Sigmoid colon (tissue), 7 donors: Measurements from ENCODE around the gene SUPT20HL1. TPM values are rescaled to one million over a fixed set of nuclear protein-coding genes. Genes with fewer than 3 reads are reported as not detected.
"Not testable (repeated sequence)": the region's sequence is repeated elsewhere in the genome, so short reads cannot be mapped to it uniquely, and the experiment has no call there.

ENCODE experiments used
- DNase-seq: peaks from one replicate; pipeline ENCODE4 v3.0.0-alpha.2; 2019
- H3K27ac ChIP-seq, 4 donors: fragments of 200-600 bp; sonication (generic); one replicate each; pipeline ENCODE4 v1.5.1; 2016 to 2019; ENCODE audit warnings: mild to moderate bottlenecking in 1 of 4
- H3K27me3 ChIP-seq, 3 donors: fragments of 200-600 bp; sonication (generic); one replicate each; pipeline ENCODE4 v1.5.1; 2019; ENCODE audit warnings: mild to moderate bottlenecking in 1 of 3
- H3K36me3 ChIP-seq, 4 donors: fragments of 200-600 bp; sonication (generic); one replicate each; pipeline ENCODE4 v1.5.1; 2016 to 2019
- H3K4me1 ChIP-seq, 4 donors: fragments of 200-600 bp; sonication (generic); one replicate each; pipeline ENCODE4 v1.5.1; 2017 to 2019
- H3K4me3 ChIP-seq, 4 donors: fragments of 200-600 bp; sonication (generic); one replicate each; pipeline ENCODE4 v1.5.1; 2017 to 2019; ENCODE audit warnings: mild to moderate bottlenecking in 2 of 4, moderate library complexity in 1 of 4
- H3K9me3 ChIP-seq, 4 donors: fragments of 200-600 bp in 3 of 4; sonication (generic) in 3 of 4; one replicate each; pipeline versions ENCODE4 v1.5.1 to v1.6.1; 2013 to 2019
- EP300 ChIP-seq, 4 donors: sonication (generic); formaldehyde crosslinking; IDR thresholded peaks; one replicate each; pipeline ENCODE4 v1.6.1; 2017; ENCODE audit warnings: antibody characterized with exemption in 4 of 4
- POLR2A ChIP-seq, 2 donors: fragments of 450-650 bp; IDR thresholded peaks; one replicate each; pipeline ENCODE4 v1.6.1; 2016; ENCODE audit warnings: antibody characterized with exemption in 2 of 2, mild to moderate bottlenecking in 2 of 2, moderate library complexity in 2 of 2
- POLR2AphosphoS5 ChIP-seq, 4 donors: sonication (generic); formaldehyde crosslinking; IDR thresholded peaks; one replicate each; pipeline ENCODE4 v1.6.1; 2017; ENCODE audit warnings: antibody characterized with exemption in 4 of 4
- WGBS, 2 donors: extraction: QIAGEN DNeasy Blood & Tissue Kit; methylation state at CpG; one replicate each; pipeline ENCODE4 v1.1.7; 2013; 5-methylcytosine and 5-hydroxymethylcytosine counted together
- intact Hi-C: fragments of 100-400 bp; cut with DNase I; formaldehyde crosslinking; loops from one replicate; pipeline ENCODE4 v1.15.1; 2023
- polyA plus RNA-seq, 3 donors: library from polyadenylated mRNA; stranded (reverse); fragments of 200-250 nt; gene quantifications; one replicate each; pipeline ENCODE4 v1.2.3, GENCODE V29; 2013
- total RNA-seq, 4 donors: library from RNA; depleted of rRNA; stranded (reverse); fragments of >200 nt; gene quantifications; one replicate each; pipeline ENCODE4 v1.1.0, GENCODE V29; 2016
- TF ChIP-seq, protein P1 (sequence below), 4 experiments: fragments of 450-650 bp in 3 of 4; fragments of 200-600 bp in 1 of 4; IDR thresholded peaks; one replicate each; pipeline ENCODE4 v1.5.1; 2016 to 2019; ENCODE audit warnings: antibody characterized with exemption in 4 of 4, mild to moderate bottlenecking in 3 of 4, moderate library complexity in 2 of 4
- donor health status: healthy with polysubstance abuse.
- donor health status: Bipolar disorder and iron deficiency.
- donor health status: healthy.

Gene SUPT20HL1
- total RNA-seq = 1 to 10 TPM in 1 of 4 donors, under 1 TPM in 2, not detected in 1; 0.16 to 1.1 (median 0.36) TPM
- polyA plus RNA-seq = not detected

DNA sequence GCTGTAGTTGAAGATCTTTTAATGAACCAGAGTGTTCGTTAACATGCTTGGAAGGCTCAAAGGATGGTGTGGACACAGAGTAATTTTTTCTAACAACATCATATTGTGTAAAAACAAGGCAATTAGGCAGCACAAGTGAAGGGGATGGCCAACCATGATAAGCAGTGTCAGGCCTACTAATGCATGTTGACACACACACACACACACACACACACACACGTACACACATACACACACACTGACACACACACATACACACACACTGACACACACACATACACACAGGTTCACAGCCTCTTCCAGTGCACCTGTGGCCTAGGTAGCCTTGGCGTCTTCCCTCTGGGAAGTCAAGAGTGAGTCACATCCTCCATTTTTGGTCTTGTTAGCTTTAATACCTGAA, at the start of gene SUPT20HL1:
SUPT20HL1 (plus strand) TSS at position 368 of the 400 bp plus-strand sequence. CDS start 2,122 bp downstream, outside the sequence.
- Histone ChIP-seq H3K9me3 (no peaks in the 10 kb centered on the region), H3K36me3 (no peaks in the 10 kb centered on the region), H3K4me3 (no peak within 1 kb of the TSS), H3K27ac (no peak within 1 kb of the TSS), H3K27me3 (no peaks in the 10 kb centered on the region), H3K4me1 (no peaks in the 10 kb centered on the region)
- intact Hi-C loops = no loop called here
- WGBS, 2 donors = 89 to 96% methylated on average over 3 of the region's 3 CpGs
- DNase-seq = no peak
- TF ChIP-seq, protein P1, sequence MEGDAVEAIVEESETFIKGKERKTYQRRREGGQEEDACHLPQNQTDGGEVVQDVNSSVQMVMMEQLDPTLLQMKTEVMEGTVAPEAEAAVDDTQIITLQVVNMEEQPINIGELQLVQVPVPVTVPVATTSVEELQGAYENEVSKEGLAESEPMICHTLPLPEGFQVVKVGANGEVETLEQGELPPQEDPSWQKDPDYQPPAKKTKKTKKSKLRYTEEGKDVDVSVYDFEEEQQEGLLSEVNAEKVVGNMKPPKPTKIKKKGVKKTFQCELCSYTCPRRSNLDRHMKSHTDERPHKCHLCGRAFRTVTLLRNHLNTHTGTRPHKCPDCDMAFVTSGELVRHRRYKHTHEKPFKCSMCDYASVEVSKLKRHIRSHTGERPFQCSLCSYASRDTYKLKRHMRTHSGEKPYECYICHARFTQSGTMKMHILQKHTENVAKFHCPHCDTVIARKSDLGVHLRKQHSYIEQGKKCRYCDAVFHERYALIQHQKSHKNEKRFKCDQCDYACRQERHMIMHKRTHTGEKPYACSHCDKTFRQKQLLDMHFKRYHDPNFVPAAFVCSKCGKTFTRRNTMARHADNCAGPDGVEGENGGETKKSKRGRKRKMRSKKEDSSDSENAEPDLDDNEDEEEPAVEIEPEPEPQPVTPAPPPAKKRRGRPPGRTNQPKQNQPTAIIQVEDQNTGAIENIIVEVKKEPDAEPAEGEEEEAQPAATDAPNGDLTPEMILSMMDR (IDR thresholded peaks at IDR 0.05) = no peak
- TF ChIP-seq EP300 (IDR thresholded peaks at IDR 0.05) (no peak), POLR2AphosphoS5 (IDR thresholded peaks at IDR 0.05) (no peak), POLR2A (IDR thresholded peaks at IDR 0.05) (no peak)

- H3K9me3 ChIP-seq, intact Hi-C loops, H3K36me3 ChIP-seq, DNase-seq, H3K27me3 ChIP-seq: not testable (repeated sequence)
- Histone ChIP-seq H3K4me1 (peaks cover 0 to 16% (median 0%) of the 10 kb centered on the region in 4 donors), H3K27ac (peak overlapping the region in 2 of 4 donors; percentile 27 to 28), H3K4me3 (peak overlapping the region in 1 of 4 donors; percentile 7)
- WGBS, 2 donors = 80 to 90% methylated on average over 3 of the region's 3 CpGs
Measured at GRCh38 chrX:24310916-24311315, 49.5 kb upstream of the SUPT20HL1 start.

DNA sequence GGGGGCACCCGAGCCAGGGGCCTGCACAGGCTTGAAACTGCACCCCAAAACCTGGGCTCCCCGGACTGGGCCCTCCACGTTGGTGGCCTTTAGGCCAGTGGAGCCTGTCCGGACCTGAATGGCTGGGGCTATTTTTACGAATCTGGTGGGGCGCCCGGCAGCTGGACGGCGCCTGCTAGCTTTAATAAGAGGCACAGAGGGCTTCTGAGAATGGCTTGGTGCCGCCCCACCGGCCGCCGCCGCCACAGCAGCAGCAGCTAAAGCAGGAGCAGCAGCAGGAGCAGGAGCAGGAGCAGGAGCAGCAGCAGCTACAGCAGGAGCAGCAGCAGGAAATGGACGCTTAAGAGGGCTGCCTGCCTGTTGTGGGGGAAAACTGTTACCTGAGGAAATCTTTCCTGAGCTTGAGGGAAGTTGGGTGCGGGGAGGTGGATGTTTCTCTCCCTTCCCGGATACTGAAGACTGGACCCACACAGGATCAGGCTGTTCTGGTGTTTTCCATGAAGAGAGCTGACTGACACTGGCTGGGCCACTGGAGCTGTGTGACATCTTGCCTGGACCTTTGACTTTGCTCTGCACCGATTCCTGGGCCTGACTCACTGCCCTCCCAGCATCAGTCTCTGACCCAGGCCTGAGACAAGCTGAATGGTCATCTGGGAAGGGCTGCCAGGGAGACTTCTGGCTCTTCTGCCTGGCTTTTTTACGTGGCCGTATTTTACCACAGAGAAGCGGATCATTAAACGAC, 48.8 kb upstream of the SUPT20HL1 start:
- intact Hi-C loops, H3K36me3 ChIP-seq, H3K9me3 ChIP-seq, H3K27me3 ChIP-seq, DNase-seq, H3K4me1 ChIP-seq: not testable (repeated sequence)
- peak overlapping the region in 3 of 4 donors; percentile 6 to 28 (median 12) for H3K27ac ChIP-seq
- 82% methylated on average over 19 to 21 of the region's 22 CpGs for WGBS, 2 donors
- peak overlapping the region in 1 of 4 donors; percentile 7 for H3K4me3 ChIP-seq

DNA sequence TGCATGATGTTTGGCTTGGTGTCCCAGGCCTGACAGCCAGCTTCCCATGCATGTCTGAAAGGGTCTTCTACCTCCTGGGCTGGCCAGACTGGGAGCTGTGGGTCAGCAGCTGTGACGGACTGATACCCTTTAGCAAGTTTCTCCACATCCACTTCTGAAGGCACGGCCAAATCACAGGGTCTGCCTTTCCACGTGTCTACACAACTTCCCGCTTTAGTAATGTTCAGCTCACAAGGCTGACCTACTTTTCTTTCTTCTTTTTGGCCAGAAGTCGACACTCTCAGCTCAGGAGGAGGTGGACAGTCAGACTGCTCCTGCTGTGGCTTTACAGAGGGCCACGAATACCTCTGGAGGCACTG, 48.2 kb upstream of the SUPT20HL1 start:
- H3K36me3 ChIP-seq, DNase-seq, H3K4me1 ChIP-seq, H3K27me3 ChIP-seq, H3K4me3 ChIP-seq, H3K9me3 ChIP-seq, H3K27ac ChIP-seq, intact Hi-C loops: not testable (repeated sequence)
- WGBS, 2 donors = 77% methylated on average over 3 to 6 of the region's 6 CpGs

DNA sequence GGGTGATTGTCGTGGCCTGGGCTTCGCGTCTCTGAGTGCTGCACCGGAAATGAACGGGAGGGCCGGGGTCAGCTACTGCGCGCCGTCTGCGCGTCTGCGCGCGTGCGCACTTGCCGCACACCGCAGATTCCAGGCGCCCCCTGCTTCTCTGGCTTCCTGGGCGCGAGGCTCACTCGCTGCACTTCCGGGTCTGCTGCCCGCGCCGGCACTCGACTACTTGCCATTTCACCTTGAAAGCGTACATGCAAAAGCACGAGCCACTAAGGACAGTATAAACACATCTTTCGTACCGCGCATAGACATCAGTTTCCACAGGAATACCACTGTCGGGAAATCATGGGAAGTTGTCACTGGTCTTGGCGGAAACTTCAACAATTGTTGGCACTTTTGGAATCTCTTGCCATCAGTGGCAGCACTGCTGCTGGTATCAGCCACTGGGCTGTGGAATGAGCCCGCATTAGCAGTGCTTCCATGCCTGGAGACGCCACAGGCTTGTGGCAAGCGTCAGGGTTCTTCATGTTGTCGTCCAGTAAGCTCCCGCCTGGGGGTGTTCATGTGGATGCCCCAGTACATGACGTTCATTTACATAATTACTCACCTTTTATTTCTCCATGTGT, 46.3 kb upstream of the SUPT20HL1 start, which contains the start of gene SUPT20HL2:
SUPT20HL2 (minus strand) TSS at position 51 of the 617 bp plus-strand sequence. CDS start 754 bp downstream, outside the sequence.
- no peaks in the 10 kb centered on the region for H3K9me3 ChIP-seq
- no peak for DNase-seq
- 97 to 98% methylated on average over 39 of the region's 39 CpGs for WGBS, 2 donors
- H3K4me1 ChIP-seq = no peaks in the 10 kb centered on the region
- H3K27me3 ChIP-seq = no peaks in the 10 kb centered on the region
- no peaks in the 10 kb centered on the region for H3K36me3 ChIP-seq
- intact Hi-C loops = no loop called here
- H3K4me3 ChIP-seq = no peak within 1 kb of the TSS
- no peak for TF ChIP-seq POLR2A (IDR thresholded peaks at IDR 0.05)
- TF ChIP-seq, protein P1 (IDR thresholded peaks at IDR 0.05) = no peak
- TF ChIP-seq POLR2AphosphoS5 (IDR thresholded peaks at IDR 0.05) = no peak
- no peak for TF ChIP-seq EP300 (IDR thresholded peaks at IDR 0.05)
- H3K27ac ChIP-seq = no peak within 1 kb of the TSS

DNA sequence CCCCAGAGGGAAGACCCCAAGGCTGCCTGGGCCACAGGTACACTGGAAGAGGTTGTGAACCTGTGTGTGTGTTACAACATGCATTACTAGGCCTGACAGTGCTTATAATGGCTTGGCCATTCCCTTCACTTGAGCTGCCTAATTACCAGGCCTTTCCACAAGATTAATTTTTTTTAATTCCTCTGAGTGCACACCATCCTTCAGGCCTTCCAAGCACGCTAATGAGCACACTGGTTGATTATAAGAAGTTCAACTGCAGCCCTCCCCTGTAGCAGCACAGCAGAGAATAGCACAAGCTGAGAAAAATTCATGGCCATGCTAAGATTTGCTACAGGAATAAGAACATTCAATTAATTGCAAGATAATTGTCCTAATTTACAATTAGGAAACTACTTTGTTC, 44.3 kb upstream of the SUPT20HL1 start:
- H3K4me3 ChIP-seq = no peak overlapping the region
- no peak for DNase-seq
- H3K9me3 ChIP-seq = no peaks in the 10 kb centered on the region
- intact Hi-C loops = no loop called here
- H3K27me3 ChIP-seq = no peaks in the 10 kb centered on the region
- WGBS, 2 donors = 74 to 80% methylated on average over 1 of the region's 1 CpG
- H3K36me3 ChIP-seq = no peaks in the 10 kb centered on the region
- H3K27ac ChIP-seq = no peak overlapping the region
- TF ChIP-seq POLR2A (IDR thresholded peaks at IDR 0.05) = no peak
- TF ChIP-seq POLR2AphosphoS5 (IDR thresholded peaks at IDR 0.05) = no peak
- TF ChIP-seq, protein P1 (IDR thresholded peaks at IDR 0.05) = no peak
- no peak for TF ChIP-seq EP300 (IDR thresholded peaks at IDR 0.05)
- H3K4me1 ChIP-seq = no peaks in the 10 kb centered on the region
